Stimulated activated CD8-positive, alpha-beta memory T cell treated with anti-CD3 and anti-CD28 coated beads, Interleukin-4, amount 100 ng/mL, for 1 hour (primary cell): Measurements from ENCODE around the gene RAB3A.

Source experiments
- DNase-seq, 2 donors: peaks; one replicate each; pipeline ENCODE4 v3.0.0-alpha.2; 2020; ENCODE audit warnings: low read depth in 2 of 2, low spot score in 1 of 2

The RAB3A gene

GRCh38 chr19:18202397-18202777 is 1.5 kb downstream of the RAB3A start:
- DNase-seq = no peak

GRCh38 chr19:18198374-18198773 is 5.5 kb downstream of the RAB3A start:
- DNase-seq = no peak

- no peak for DNase-seq
Measured at GRCh38 chr19:18197941-18198340, 5.9 kb downstream of the RAB3A start.

GRCh38 chr19:18197306-18197705 is 6.5 kb downstream of the RAB3A start:
- no peak for DNase-seq

GRCh38 chr19:18196511-18196845 is 7.4 kb downstream of the RAB3A start:
- DNase-seq = no peak

- DNase-seq = no peak
Measured at GRCh38 chr19:18194554-18195238, 9.1 kb downstream of the RAB3A start.

- no peak for DNase-seq
Measured at GRCh38 chr19:18194181-18194530, 9.7 kb downstream of the RAB3A start.

GRCh38 chr19:18193388-18194180 is 10.3 kb downstream of the RAB3A start:
- no peak for DNase-seq

GRCh38 chr19:18192673-18193387 is 11.0 kb downstream of the RAB3A start, which contains the start of gene MPV17L2:
MPV17L2 (plus strand) TSS chr19:18193218; CDS start chr19:18193282, 64 bp downstream.
- peak; percentile 92 to 96 for DNase-seq

- no peak for DNase-seq
Measured at GRCh38 chr19:18191640-18192062, 12.2 kb downstream of the RAB3A start.

- DNase-seq = no peak
Measured at GRCh38 chr19:18190278-18190677, 13.6 kb downstream of the RAB3A start.

GRCh38 chr19:18185538-18185937 is 18.3 kb downstream of the RAB3A start:
- DNase-seq = no peak

- no peak for DNase-seq
Measured at GRCh38 chr19:18183529-18183928, 20.3 kb downstream of the RAB3A start.

- no peak for DNase-seq
Measured at GRCh38 chr19:18179957-18180356, 23.9 kb downstream of the RAB3A start.

- DNase-seq = no peak
Measured at GRCh38 chr19:18176367-18177310, 27.2 kb downstream of the RAB3A start.

- DNase-seq = no peak
Measured at GRCh38 chr19:18174983-18175382, 28.9 kb downstream of the RAB3A start.

- DNase-seq = no peak
Measured at GRCh38 chr19:18173572-18174288, 30.1 kb downstream of the RAB3A start, which contains the start of gene IFI30. IFI30 (plus strand) TSS chr19:18173813; CDS start chr19:18173842, 29 bp downstream.

GRCh38 chr19:18173054-18173571 is 30.7 kb downstream of the RAB3A start:
- DNase-seq = no peak

- DNase-seq = no peak
Measured at GRCh38 chr19:18172331-18173053, 31.4 kb downstream of the RAB3A start.
